ENCODE results near the gene LRRC4C.

DNA sequence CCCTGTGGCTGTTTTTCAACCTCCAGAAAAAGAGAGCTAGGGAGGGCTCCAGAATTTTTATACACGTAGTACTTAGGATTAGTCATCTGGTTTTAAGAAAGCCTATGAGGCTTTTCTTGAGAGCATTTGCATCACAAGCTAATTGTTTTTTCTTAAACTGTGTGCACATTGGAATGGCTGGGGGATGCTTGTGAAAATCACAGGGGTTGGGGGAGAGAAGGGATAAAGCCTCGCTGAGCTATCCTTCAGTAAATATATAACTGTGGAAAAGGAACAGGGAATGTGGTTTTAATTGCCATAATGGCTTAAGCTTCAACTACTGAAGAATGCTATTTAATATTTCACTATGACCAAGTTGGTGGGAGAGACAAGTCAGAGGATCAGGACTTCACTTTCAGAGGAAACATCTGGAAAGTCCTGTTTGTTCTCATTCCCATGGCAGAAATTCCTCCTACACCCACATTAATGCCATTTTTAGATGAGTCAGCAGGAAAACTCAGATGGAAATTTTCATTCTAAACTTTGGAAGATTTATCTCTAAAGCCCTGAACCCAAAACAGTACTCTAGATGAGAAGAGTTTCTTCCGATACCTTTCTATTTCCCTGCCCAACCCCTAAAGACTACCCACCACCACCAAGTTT lies 591.3 kb downstream of the LRRC4C start:
- no peak for TF ChIP-seq EZH2 (IDR thresholded peaks at IDR 0.05; ENCODE audit: insufficient read depth, poor library complexity, severe bottlenecking)
- no peak for TF ChIP-seq EZH2phosphoT487 (IDR thresholded peaks at IDR 0.05; ENCODE audit: insufficient read depth, low read depth)
